K562 (cell line): ENCODE results near the gene DHDDS. TPM values are rescaled to one million over a fixed set of nuclear protein-coding genes. Genes with fewer than 3 reads are reported as not detected.

Experiments used
- NR3C1 ChIP-seq: sonication (generic); formaldehyde crosslinking; IDR thresholded peaks from 2 replicates; pipeline ENCODE4 v1.8.1; 2022; ENCODE audit warnings: missing genetic modification reagents
- PATZ1 ChIP-seq: fragments of 250-450 bp; sonication (Bioruptor Pico); IDR thresholded peaks from 2 replicates; pipeline ENCODE4 v1.5.0; 2020; ENCODE audit warnings: mild to moderate bottlenecking, borderline replicate concordance
- PHB ChIP-seq: fragments of 250-450 bp; sonication (Bioruptor Pico); IDR thresholded peaks from 2 replicates; pipeline ENCODE4 v1.5.0; 2021
- PURB ChIP-seq: sonication (generic); formaldehyde crosslinking; IDR thresholded peaks from 2 replicates; pipeline ENCODE4 v1.9.0; 2021; ENCODE audit warnings: low read depth, mild to moderate bottlenecking, missing genetic modification reagents
- REST ChIP-seq, 2 experiments: fragments of 450-650 bp; formaldehyde crosslinking in 1 of 2; IDR thresholded peaks; 2 replicates each; pipeline versions ENCODE4 v1.4.0 to v1.6.1; 2014 to 2020; ENCODE audit warnings: mild to moderate bottlenecking in 2 of 2, borderline replicate concordance in 1 of 2, low read depth in 1 of 2
- SNAPC5 ChIP-seq: fragments of 250-450 bp; sonication (Bioruptor Pico); IDR thresholded peaks from 2 replicates; pipeline ENCODE4 v1.8.0; 2021; ENCODE audit warnings: moderate library complexity, mild to moderate bottlenecking, inconsistent platforms
- TARDBP ChIP-seq: fragments of 450-650 bp; IDR thresholded peaks from 2 replicates; pipeline ENCODE4 v1.6.1; 2016
- TGIF2 ChIP-seq: sonication (generic); formaldehyde crosslinking; IDR thresholded peaks from 2 replicates; pipeline ENCODE4 v1.8.1; 2022; ENCODE audit warnings: mild to moderate bottlenecking, missing genetic modification reagents, moderate library complexity
- ZNF780A ChIP-seq: fragments of 250-450 bp; sonication (Bioruptor Pico); IDR thresholded peaks from 2 replicates; pipeline ENCODE4 v1.5.0; 2021; ENCODE audit warnings: mild to moderate bottlenecking
- polyA plus RNA-seq, 8 experiments: library from polyadenylated mRNA; depleted of rRNA in 4 of 8; stranded (reverse) in 5 of 8; unstranded in 3 of 8; fragments of >200 nt; fragmentation: Nextera tagmentation in 2 of 8; fragmentation: Illumina TruSeq in 1 of 8; extraction: Ambion mirVana in 2 of 8; extraction: Trizol in 1 of 8; gene quantifications; 2 replicates each; pipeline versions ENCODE4 v1.2.1 to v1.2.3, GENCODE V29; 2011 to 2014; ENCODE audit warnings: inconsistent platforms in 1 of 8, missing spikeins in 1 of 8
- total RNA-seq, 7 experiments: library from RNA; depleted of rRNA in 6 of 7; stranded (reverse); fragments of >200 nt in 6 of 7; fragmentation: Illumina TruSeq in 2 of 7; extraction: Trizol in 2 of 7; gene quantifications; 2 replicates each; pipeline versions ENCODE4 v1.2.1 to v1.2.3, GENCODE V29; 2011 to 2021; ENCODE audit warnings: low replicate concordance in 1 of 7
- TF ChIP-seq, protein P1 (sequence below): fragments of 450-650 bp; IDR thresholded peaks from 2 replicates; pipeline ENCODE4 v1.6.1; 2016; ENCODE audit warnings: antibody characterized with exemption
- TF ChIP-seq, protein P2 (sequence below): sonication (generic); formaldehyde crosslinking; IDR thresholded peaks from 2 replicates; pipeline ENCODE4 v1.8.0; 2022; ENCODE audit warnings: mild to moderate bottlenecking, missing genetic modification reagents, borderline replicate concordance
- TF ChIP-seq, protein P3 (sequence below): fragments of 450-650 bp; formaldehyde crosslinking; IDR thresholded peaks from 2 replicates; pipeline ENCODE4 v1.4.0; 2020; ENCODE audit warnings: mild to moderate bottlenecking, mixed read lengths

DHDDS gene
- total and polyA plus RNA-seq, 9 of the 15 experiments (the other 6 are each of a cell fraction or from before 2014, with no cell fraction given): 33.3 to 55.0 (median 44.3) TPM

- TF ChIP-seq, protein P1, sequence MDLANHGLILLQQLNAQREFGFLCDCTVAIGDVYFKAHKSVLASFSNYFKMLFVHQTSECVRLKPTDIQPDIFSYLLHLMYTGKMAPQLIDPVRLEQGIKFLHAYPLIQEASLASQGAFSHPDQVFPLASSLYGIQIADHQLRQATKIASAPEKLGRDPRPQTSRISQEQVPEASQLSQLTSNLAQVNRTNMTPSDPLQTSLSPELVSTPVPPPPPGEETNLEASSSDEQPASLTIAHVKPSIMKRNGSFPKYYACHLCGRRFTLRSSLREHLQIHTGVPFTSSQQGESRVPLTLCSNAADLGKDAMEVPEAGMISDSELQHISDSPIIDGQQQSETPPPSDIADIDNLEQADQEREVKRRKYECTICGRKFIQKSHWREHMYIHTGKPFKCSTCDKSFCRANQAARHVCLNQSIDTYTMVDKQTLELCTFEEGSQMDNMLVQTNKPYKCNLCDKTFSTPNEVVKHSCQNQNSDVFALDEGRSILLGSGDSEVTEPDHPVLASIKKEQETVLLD: no peak
- TF ChIP-seq PURB (CRISPR knock-in tag) (no peak), PHB (no peak), TGIF2 (CRISPR knock-in tag) (no peak), ZNF780A (CRISPR knock-in tag) (no peak), SNAPC5 (CRISPR knock-in tag) (no peak), NR3C1 (no peak), REST (IDR thresholded peaks at IDR 0.05; ENCODE audit: borderline replicate concordance) (peak; percentile 93), REST (CRISPR knock-in tag; IDR thresholded peaks at IDR 0.05; ENCODE audit: low read depth) (no peak), TARDBP (peak; percentile 50; the same call in 1 of the 2 replicates), PATZ1 (CRISPR knock-in tag) (no peak)
- TF ChIP-seq, protein P2, sequence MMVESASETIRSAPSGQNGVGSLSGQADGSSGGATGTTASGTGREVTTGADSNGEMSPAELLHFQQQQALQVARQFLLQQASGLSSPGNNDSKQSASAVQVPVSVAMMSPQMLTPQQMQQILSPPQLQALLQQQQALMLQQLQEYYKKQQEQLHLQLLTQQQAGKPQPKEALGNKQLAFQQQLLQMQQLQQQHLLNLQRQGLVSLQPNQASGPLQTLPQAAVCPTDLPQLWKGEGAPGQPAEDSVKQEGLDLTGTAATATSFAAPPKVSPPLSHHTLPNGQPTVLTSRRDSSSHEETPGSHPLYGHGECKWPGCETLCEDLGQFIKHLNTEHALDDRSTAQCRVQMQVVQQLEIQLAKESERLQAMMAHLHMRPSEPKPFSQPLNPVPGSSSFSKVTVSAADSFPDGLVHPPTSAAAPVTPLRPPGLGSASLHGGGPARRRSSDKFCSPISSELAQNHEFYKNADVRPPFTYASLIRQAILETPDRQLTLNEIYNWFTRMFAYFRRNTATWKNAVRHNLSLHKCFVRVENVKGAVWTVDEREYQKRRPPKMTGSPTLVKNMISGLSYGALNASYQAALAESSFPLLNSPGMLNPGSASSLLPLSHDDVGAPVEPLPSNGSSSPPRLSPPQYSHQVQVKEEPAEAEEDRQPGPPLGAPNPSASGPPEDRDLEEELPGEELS (CRISPR knock-in tag): no peak
- TF ChIP-seq, protein P3, sequence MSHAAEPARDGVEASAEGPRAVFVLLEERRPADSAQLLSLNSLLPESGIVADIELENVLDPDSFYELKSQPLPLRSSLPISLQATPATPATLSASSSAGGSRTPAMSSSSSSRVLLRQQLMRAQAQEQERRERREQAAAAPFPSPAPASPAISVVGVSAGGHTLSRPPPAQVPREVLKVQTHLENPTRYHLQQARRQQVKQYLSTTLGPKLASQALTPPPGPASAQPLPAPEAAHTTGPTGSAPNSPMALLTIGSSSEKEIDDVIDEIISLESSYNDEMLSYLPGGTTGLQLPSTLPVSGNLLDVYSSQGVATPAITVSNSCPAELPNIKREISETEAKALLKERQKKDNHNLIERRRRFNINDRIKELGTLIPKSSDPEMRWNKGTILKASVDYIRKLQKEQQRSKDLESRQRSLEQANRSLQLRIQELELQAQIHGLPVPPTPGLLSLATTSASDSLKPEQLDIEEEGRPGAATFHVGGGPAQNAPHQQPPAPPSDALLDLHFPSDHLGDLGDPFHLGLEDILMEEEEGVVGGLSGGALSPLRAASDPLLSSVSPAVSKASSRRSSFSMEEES (CRISPR knock-in tag): no peak
These were observed 40.7 kb upstream of the DHDDS start (continued) for GRCh38 chr1:26391450-26391849.
